GM06990 (cell line): ENCODE results near the gene TRIP12.

Source experiments
- DNase-seq: peaks from one replicate; pipeline ENCODE4 v3.0.0-alpha.2; 2011; ENCODE audit not compliant: insufficient read length; ENCODE audit errors: extremely low read depth
- H3K27me3 ChIP-seq: replicated peaks from 2 replicates; pipeline ENCODE4 v1.6.0; 2011; ENCODE audit warnings: low read length; ENCODE audit not compliant: control insufficient read depth, insufficient read depth
- H3K36me3 ChIP-seq: 2 replicates; pipeline ENCODE4 v1.5.1; 2011; ENCODE audit warnings: low read length; ENCODE audit not compliant: control insufficient read depth, insufficient read depth
- H3K4me3 ChIP-seq: replicated peaks from 2 replicates; pipeline ENCODE4 v1.5.1; 2011; ENCODE audit warnings: low read depth, mild to moderate bottlenecking, control low read depth, low read length
- TF ChIP-seq, protein P1 (sequence below): IDR thresholded peaks from 2 replicates; pipeline ENCODE4 v1.5.1; 2011; ENCODE audit warnings: low read length, control low read depth, mild to moderate bottlenecking, inconsistent platforms; ENCODE audit not compliant: insufficient read depth, poor library complexity, severe bottlenecking

TRIP12 gene

DNA sequence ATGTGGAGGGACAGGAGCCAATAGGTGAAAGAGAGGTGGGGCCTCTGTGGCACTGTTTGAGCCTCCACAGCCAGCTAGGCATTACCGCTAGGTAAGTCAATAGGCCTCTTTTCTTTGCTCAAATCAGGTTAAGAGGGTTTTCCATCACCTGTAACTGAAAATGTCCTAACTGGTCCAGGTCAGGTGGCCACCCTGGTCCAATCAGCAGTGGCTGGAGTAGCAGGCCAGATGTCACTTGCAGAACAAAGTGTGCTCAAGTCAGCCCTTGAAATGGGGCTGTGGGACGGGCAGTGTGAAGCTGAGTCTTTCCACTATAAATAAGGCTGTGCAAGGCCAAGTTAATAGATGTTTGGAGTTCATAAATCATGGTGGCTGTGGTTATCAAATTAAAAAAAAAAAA lies 21.4 kb upstream of the TRIP12 start:
- no peak for DNase-seq
- Histone ChIP-seq H3K36me3 (no peaks in the 10 kb centered on the region), H3K4me3 (no peak overlapping the region), H3K27me3 (no peaks in the 10 kb centered on the region)
- TF ChIP-seq, protein P1, sequence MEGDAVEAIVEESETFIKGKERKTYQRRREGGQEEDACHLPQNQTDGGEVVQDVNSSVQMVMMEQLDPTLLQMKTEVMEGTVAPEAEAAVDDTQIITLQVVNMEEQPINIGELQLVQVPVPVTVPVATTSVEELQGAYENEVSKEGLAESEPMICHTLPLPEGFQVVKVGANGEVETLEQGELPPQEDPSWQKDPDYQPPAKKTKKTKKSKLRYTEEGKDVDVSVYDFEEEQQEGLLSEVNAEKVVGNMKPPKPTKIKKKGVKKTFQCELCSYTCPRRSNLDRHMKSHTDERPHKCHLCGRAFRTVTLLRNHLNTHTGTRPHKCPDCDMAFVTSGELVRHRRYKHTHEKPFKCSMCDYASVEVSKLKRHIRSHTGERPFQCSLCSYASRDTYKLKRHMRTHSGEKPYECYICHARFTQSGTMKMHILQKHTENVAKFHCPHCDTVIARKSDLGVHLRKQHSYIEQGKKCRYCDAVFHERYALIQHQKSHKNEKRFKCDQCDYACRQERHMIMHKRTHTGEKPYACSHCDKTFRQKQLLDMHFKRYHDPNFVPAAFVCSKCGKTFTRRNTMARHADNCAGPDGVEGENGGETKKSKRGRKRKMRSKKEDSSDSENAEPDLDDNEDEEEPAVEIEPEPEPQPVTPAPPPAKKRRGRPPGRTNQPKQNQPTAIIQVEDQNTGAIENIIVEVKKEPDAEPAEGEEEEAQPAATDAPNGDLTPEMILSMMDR: no peak

DNA sequence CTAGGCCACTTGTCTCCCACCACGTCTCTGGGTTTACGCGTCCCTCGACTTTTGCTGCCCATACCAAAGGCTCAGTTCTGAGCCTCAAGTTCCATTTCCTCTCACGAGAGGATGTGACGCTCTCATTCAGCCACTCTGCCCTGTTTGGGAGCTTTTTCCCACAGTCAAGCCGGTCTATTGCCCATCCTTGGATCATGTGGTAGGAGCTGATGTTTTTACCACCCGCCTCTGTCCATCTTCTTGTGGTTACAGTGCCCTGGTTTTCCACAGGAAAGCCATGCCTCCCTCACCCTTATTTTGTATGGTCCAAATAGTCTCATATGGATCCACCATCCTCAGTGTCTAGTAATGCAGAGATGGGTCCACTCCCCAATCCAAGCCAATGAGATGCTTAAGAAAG lies 20.9 kb upstream of the TRIP12 start:
- Histone ChIP-seq H3K36me3 (no peaks in the 10 kb centered on the region), H3K4me3 (no peak overlapping the region), H3K27me3 (no peaks in the 10 kb centered on the region)
- DNase-seq: no peak
- TF ChIP-seq, protein P1: no peak

DNA sequence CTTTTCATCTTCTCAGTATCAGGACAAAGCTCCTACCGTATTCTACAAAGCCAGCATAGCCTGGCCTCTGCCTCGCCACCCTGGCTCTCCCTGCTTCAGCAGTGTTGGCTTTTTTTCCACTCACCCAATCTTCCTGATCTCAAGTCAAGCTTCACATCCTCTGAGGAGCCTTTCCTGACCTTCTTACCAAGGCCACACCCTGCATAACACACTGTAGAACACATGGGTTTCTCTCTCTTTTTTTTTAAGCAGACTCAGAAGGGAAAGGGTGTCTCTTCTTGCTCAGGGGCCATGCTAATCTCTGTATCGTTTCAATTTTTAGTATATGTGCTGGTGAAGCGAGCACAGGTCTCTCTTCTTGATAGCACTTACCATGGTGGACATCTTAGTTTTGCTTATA lies 15.7 kb upstream of the TRIP12 start:
- no peaks in the 10 kb centered on the region for H3K27me3 ChIP-seq
- H3K36me3 ChIP-seq: no peaks in the 10 kb centered on the region
- no peak for DNase-seq
- TF ChIP-seq, protein P1: no peak
- no peak overlapping the region for H3K4me3 ChIP-seq

DNA sequence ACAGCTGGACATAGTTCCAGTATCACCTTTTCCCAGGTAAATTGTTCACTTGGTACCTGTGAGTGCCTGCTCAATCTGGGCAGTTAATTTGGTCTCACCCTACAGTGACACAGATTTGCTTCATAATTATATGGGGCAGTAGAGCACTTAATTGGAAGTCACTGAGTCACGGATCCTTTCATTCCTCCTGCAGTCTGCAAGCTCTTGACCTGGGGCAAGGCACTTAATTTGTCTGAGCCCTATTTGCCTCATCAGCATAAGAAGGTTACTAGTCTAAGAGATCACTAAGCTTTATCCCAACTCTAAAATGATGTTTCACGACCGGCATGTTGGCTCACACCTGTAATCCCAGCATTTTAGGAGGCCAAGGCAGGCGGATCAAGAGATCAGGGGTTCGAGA lies 9.4 kb upstream of the TRIP12 start:
- Histone ChIP-seq H3K36me3 (no peaks in the 10 kb centered on the region), H3K4me3 (no peak overlapping the region), H3K27me3 (no peaks in the 10 kb centered on the region)
- DNase-seq: no peak
- TF ChIP-seq, protein P1: no peak

DNA sequence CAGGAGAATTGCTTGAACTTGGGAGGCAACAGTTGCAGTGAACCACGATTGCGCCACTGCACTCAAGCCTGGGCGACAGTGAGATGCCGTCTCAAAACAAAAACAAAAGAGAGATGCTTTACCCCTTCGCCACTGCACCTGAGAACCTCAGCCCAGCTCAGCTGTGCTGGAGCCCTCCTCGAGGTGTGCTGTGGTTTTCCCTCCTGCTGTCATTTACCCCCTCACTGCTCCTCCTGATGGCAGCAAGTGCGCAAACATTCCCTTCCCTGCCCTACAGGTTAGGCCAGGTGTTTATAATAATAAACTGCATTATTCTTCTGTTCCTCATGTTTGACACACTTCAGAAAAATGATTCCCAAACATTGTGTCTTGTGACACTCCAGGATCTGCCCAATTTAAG lies 8.8 kb upstream of the TRIP12 start:
- DNase-seq: no peak
- Histone ChIP-seq H3K36me3 (no peaks in the 10 kb centered on the region), H3K4me3 (no peak overlapping the region), H3K27me3 (no peaks in the 10 kb centered on the region)
- TF ChIP-seq, protein P1: no peak

DNA sequence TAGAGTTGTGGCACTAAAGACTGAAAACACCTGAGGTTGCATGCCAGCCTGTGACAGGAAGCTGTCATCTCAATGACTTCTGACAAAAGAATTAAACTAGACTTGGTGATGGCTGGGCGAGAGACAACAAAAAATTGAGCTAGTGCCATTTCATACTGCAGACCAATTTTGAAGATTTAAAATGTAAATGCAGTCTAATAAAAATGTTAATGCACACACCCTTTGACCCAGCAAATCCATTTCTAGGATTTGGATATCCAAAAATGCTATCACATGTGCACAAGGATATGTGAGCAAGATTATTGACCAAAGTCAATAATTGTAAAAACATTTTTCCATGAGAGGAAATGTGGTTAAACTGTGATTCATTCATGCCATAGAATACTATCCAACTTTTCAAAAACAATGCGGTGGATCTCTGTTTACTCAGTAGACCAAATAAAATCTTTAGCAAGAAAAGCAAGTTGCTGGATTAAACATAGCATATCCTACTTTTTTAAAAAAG lies 6.1 kb upstream of the TRIP12 start:
- TF ChIP-seq, protein P1: no peak
- no peak overlapping the region for H3K4me3 ChIP-seq
- no peaks in the 10 kb centered on the region for H3K36me3 ChIP-seq
- no peak for DNase-seq
- no peaks in the 10 kb centered on the region for H3K27me3 ChIP-seq
